ENCODE results near the gene MFSD12. TPM values are rescaled to one million over a fixed set of nuclear protein-coding genes. Genes with fewer than 3 reads are reported as not detected.

MFSD12 gene
- total and polyA plus RNA-seq, 2 of the 8 experiments (the other 6 are each of a cell fraction or from before 2014, with no cell fraction given) = 59.6 to 71.3 TPM

DNA sequence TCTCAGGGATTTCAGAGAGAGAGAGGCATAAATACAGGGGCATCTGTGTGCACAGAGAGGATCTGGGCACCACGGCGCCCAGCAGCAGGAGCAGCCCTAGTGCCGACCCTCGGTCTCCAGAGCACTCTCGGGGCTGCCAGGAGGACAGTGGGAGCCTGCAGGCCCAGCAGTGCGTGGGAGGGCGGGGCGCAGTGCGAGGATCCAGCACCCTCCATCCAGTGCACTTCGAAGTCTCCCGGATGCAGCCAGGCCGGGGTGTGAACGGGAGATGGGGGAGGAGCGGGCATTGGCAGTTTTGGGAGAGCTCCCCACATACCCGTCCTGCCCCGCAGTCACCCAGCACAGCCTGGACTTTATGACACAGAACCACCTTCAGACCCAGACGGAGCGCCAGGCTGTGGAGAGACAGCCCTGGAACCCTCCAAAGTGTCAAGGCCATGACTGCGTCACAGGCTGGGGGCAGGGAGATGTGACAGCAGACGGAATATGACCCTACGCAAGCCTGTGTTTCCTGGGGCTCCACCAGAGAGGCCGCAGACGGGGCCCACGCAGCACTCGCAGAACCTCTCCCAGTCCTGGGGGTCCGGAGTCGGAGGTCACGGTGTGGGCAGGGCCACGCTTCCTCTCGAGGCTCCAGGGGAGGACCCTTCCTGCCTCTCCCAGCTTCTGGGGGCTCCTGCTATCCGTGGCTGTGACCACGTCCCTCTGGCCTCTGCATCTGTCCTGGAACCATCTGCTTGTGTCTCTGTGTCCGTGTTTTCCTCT lies 33.1 kb downstream of the MFSD12 start (continued):
- TF ChIP-seq RNF2 (IDR thresholded peaks at IDR 0.05; ENCODE audit: borderline replicate concordance, low read depth, low read length, missing control alignments, poor library complexity, severe bottlenecking) (no peak), RFX5 (IDR thresholded peaks at IDR 0.05; ENCODE audit: borderline replicate concordance, low read depth, low read length) (no peak), CHD2 (IDR thresholded peaks at IDR 0.05; ENCODE audit: low read length) (no peak), NANOG (IDR thresholded peaks at IDR 0.05; ENCODE audit: insufficient read depth, low read depth, low read length, poor library complexity, severe bottlenecking) (no peak)

Measured in H1 (cell line).